Fibroblast of skin of left quadriceps (primary cell): ENCODE results near the gene MAK.
A peak's percentile ranks its signal among the peaks of the same experiment; 100 is the strongest.
"Not testable (repeated sequence)": the region's sequence is repeated elsewhere in the genome, so short reads cannot be mapped to it uniquely, and the experiment has no call there.

Source experiments
- DNase-seq, 2 experiments: peaks; one replicate each; pipeline ENCODE4 v3.0.0-alpha.2; 2013; ENCODE audit warnings: low read depth in 2 of 2

MAK gene

GRCh38 chr6:10791673-10792072, 46.7 kb downstream of the MAK start:
- no peak for DNase-seq

- no peak for DNase-seq
Observed at GRCh38 chr6:10779076-10779475, 59.3 kb downstream of the MAK start.

DNA sequence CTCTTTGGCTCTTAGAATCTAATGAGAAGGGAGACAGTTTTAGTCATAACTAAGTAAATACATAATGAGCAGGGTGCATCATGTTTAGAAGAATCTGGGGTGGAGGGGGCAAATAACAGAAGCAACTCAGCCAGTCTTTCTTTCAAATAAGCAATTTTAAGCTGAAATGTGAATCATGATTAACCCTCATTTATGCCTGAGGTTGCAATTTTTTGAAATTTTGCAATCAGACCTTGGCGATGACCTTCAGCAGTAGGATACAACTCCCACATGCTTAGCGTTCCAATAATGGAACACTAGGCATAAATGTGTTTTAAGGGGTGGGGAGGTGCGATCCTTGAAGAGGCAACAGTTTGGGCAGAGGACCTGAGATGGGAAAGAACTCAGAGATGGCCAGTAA, 60.1 kb downstream of the MAK start:
- no peak for DNase-seq

DNA sequence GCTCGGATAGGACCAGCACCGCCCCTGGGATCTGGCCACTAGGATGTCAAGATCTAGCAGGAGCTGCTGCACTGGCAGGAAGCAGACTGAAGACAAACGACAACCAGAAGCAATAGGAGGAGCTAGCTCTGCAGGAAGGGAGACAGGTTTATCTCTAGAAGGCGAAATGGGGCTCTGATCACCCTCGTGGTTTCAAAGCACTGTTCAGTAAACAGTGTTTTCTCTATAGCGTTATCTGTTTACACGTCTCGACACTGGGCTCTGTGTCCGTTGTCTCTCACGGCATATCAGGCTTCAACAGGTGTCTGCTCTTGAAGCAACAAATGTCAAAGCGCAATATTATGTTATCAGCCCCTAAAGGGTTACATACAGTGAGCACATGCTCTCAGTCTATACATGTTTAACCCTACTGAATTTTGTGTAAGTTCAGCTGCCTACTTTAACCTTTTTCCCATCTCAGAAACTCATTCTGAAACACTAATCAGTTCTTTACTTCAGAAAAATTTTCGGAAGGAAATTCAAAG, 66.9 kb downstream of the MAK start:
- DNase-seq = no peak

GRCh38 chr6:10769419-10769818, 68.9 kb downstream of the MAK start:
- DNase-seq = no peak

DNA sequence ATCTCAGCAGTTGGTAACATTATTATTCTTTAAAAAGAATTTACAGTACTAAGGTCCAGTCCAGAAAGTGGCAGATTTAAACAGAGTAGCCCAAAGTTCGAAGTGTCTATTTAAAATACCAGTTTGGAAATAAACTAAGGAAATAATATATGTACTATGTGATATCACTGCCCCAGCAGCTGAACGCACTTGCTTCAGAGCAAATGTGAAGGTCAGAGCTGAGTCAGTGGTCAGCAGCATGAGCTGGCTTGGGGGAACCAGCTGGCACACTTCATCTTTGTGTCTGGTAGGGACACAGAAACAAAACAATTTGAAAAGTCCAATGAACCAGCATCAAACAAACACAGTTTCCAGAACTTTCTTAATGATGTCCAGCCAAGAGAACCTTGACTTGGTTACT, 75.3 kb downstream of the MAK start:
- no peak for DNase-seq

- peak in 1 of 2 experiments; percentile 11 for DNase-seq
Observed at GRCh38 chr6:10759884-10760329, 78.4 kb downstream of the MAK start.

DNA sequence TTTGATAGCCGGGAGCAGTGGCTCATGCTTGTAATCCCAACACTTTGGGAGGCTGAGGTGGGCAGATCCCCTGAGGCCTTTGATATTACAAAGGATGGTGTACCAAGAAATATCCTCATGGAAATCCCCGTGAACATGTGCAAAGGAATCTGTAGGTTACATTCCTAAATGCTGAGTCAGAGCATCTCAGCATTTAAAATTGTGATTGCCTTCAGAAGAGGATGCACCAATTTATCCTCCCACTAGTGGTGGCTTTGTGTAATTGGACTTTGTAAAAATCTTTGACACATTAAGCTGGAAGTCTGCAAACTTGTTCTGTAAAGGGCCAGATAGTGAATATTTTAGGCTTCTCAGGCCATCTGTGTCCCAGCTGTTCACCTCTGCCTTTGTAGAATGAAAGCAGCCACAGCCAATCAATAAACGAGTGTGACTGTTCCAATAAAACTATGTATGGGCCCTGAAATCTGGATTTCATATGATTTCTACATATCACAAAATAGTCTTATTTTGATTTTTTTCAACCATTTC, 79.0 kb downstream of the MAK start:
- peak; percentile 83 to 85 for DNase-seq

GRCh38 chr6:10756085-10756484, 82.3 kb downstream of the MAK start:
- DNase-seq = no peak

GRCh38 chr6:10751757-10752156, 86.6 kb downstream of the MAK start:
- DNase-seq = not testable (repeated sequence)

GRCh38 chr6:10750568-10750967, 87.8 kb downstream of the MAK start:
- DNase-seq = not testable (repeated sequence)

DNA sequence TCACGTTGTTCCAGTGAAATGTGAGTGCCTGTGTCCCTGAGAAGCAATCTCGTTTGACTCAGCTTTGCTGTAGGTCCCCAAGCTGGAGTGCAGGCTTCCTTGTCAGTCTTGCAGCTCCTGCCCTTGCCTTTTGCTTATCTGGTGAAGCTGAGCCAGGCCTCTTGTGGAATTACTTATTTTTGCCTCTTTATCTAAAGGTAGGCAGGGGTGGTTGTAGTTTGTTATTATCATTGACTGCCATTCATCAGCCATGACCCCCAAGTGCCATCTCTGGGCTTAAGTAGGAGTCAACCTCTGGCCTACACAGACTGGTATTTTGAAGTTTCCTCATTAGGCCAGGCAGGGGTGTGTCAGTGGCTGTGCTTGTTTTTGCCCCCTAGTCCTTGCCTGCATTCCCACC, 88.6 kb downstream of the MAK start:
- no peak for DNase-seq

- peak; percentile 90 to 91 for DNase-seq
Observed at GRCh38 chr6:10747251-10747972, 90.9 kb downstream of the MAK start, which contains the start of gene TMEM14B. Gene TMEM14B (plus strand): TSS chr6:10747805. CDS start chr6:10749246, 1,441 bp downstream.

DNA sequence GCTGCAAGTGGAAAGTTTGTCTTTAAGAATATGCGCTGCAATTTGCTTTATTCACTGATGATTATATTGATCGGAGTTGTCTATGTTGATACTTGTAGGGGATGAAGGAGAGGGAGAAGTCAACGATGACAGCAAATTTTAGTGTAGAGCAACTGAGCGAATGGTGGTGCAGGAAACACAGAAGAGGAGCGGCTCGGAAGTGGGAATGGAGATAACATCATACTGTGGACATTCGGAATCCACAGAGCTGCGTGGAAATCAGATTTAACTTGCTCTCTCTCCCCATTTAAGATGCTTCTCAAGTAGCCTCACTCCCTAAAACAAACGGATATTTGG, 91.5 kb downstream of the MAK start:
- no peak for DNase-seq

DNA sequence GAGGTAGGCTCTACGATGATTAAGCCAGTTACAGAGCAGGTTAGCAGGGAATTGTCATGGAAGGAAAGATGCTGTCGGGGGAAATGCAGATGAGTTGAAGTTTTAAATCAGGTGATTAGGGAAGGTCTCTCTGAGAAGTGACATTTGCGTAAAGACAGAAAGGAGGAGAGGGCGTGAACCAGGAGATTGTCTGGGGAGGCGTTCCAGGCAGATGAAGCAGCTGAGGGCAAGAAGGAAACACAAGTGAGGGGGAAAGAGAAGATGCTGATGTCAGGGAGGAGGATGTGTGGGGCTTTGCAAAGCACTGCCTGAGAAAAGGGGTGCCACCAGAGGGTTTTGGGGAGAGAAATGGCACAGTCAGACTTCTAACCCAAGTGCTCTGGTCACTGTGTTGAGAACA, 93.2 kb downstream of the MAK start:
- DNase-seq = no peak

- no peak for DNase-seq
Observed at GRCh38 chr6:10743515-10743914, 94.8 kb downstream of the MAK start.

- no peak for DNase-seq
Observed at GRCh38 chr6:10742251-10742650, 96.1 kb downstream of the MAK start.

GRCh38 chr6:10741643-10742042, 96.7 kb downstream of the MAK start:
- not testable (repeated sequence) for DNase-seq

GRCh38 chr6:10740061-10740460, 98.3 kb downstream of the MAK start:
- no peak for DNase-seq

DNA sequence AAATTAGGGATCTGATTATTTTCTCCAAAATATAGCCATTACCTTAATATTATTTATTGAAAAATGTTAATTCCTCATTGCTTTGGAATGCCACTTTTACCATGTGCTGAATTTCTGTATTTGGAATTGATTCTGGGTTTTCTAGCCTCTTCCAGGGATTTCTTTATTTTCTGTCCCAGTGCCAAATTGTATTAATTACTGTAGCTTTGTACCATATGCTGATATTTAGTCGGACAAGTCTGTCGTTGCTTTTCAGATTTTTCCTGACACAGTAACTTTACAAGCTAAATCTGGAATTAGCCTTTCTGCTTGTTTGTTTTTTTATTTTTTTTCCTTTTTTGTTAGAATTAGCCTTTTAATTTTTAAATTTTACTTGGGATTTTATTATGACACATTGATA, 101.6 kb downstream of the MAK start:
- no peak for DNase-seq

GRCh38 chr6:10733863-10734262, 104.5 kb downstream of the MAK start:
- no peak for DNase-seq

GRCh38 chr6:10733151-10733715, 105.1 kb downstream of the MAK start:
- DNase-seq = no peak

DNA sequence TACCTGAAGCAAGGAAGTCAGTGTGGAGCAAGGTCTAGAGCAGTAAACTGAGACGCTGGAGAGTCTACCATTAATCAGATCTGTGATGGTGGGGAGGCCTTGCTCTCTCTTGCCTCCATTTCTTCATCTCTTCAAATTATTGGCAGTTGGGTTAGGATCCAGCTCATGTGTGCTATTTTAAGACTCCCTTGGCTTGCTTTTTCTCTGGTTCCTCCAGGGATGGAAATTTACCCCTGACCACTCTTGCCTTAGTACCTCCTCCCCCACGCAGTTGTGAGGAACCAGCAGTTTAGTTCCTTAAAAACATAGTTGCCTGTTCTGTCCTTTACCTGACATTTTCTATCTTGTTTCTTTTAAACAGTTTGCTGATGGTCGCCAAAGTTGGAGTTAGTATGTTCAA, 108.1 kb downstream of the MAK start:
- no peak for DNase-seq
